Stomach (tissue), 4 donors: ENCODE data around the gene HSPB7.

Experiments
- EP300 ChIP-seq: sonication (generic); formaldehyde crosslinking; IDR thresholded peaks from one replicate; pipeline ENCODE4 v1.6.1; 2017; ENCODE audit warnings: antibody characterized with exemption
- POLR2A ChIP-seq, 4 donors: fragments of 450-650 bp; IDR thresholded peaks; one replicate each; pipeline ENCODE4 v1.6.1; 2016; ENCODE audit warnings: antibody characterized with exemption in 4 of 4, control low read depth in 2 of 4, mild to moderate bottlenecking in 1 of 4, moderate library complexity in 1 of 4
- POLR2AphosphoS5 ChIP-seq, 3 donors: sonication (generic); formaldehyde crosslinking; IDR thresholded peaks; one replicate each; pipeline ENCODE4 v1.6.1; 2016; ENCODE audit warnings: antibody characterized with exemption in 3 of 3
- TF ChIP-seq, protein P1 (sequence below), 7 experiments: fragments of 450-650 bp in 4 of 7; fragments of 200-600 bp in 3 of 7; sonication (generic) in 3 of 7; IDR thresholded peaks; one replicate each; pipeline ENCODE4 v1.5.1; 2016 to 2019; ENCODE audit warnings: antibody characterized with exemption in 7 of 7, control low read depth in 2 of 7, mild to moderate bottlenecking in 1 of 7

DNA sequence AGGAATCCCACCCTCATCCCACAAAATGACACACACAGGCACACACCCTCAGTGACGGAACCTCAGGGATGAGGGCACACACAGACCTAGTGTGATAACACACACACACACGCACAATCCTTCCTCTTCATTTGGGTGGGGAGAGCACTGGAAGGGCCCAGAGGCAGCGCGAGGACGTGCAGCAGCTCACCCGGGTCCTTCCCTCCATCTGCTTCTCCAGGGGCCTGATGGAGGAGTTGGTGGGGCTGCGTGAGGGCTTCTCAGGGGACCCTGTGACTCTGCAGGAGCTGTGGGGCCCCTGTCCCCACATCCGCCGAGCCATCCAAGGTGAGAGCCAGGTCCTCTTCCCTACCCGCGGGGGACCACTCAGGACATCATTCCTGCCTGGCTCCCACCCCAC lies 4.5 kb upstream of the HSPB7 start:
- TF ChIP-seq, protein P1, sequence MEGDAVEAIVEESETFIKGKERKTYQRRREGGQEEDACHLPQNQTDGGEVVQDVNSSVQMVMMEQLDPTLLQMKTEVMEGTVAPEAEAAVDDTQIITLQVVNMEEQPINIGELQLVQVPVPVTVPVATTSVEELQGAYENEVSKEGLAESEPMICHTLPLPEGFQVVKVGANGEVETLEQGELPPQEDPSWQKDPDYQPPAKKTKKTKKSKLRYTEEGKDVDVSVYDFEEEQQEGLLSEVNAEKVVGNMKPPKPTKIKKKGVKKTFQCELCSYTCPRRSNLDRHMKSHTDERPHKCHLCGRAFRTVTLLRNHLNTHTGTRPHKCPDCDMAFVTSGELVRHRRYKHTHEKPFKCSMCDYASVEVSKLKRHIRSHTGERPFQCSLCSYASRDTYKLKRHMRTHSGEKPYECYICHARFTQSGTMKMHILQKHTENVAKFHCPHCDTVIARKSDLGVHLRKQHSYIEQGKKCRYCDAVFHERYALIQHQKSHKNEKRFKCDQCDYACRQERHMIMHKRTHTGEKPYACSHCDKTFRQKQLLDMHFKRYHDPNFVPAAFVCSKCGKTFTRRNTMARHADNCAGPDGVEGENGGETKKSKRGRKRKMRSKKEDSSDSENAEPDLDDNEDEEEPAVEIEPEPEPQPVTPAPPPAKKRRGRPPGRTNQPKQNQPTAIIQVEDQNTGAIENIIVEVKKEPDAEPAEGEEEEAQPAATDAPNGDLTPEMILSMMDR (IDR thresholded peaks at IDR 0.05) = no peak
- TF ChIP-seq POLR2A (IDR thresholded peaks at IDR 0.05) (no peak), POLR2AphosphoS5 (IDR thresholded peaks at IDR 0.05) (no peak), EP300 (no peak)
